WTC11 (cell line): ENCODE results near the gene BTBD17.

Experiments
- CTCF ChIP-seq: fragments of 200-600 bp; IDR thresholded peaks from 2 replicates; pipeline ENCODE4 v1.8.0; 2022; ENCODE audit warnings: antibody characterized with exemption
- MAX ChIP-seq: sonication (generic); formaldehyde crosslinking; IDR thresholded peaks from 2 replicates; pipeline ENCODE4 v1.8.0; 2022; ENCODE audit warnings: mild to moderate bottlenecking, missing genetic modification reagents
- NR3C1 ChIP-seq: sonication (generic); formaldehyde crosslinking; conservative IDR thresholded peaks from 2 replicates; pipeline ENCODE4 v1.8.1; 2023; ENCODE audit warnings: low read depth, mild to moderate bottlenecking, missing genetic modification reagents
- STAT6 ChIP-seq: sonication (generic); formaldehyde crosslinking; conservative IDR thresholded peaks from 2 replicates; pipeline ENCODE4 v1.8.1; 2023; ENCODE audit warnings: mild to moderate bottlenecking, low read depth, missing genetic modification reagents, moderate library complexity
- ZNF138 ChIP-seq: sonication (generic); formaldehyde crosslinking; conservative IDR thresholded peaks from 2 replicates; pipeline ENCODE4 v1.8.1; 2022; ENCODE audit warnings: mild to moderate bottlenecking, moderate library complexity, missing genetic modification reagents
- ZNF281 ChIP-seq: sonication (generic); formaldehyde crosslinking; IDR thresholded peaks from 2 replicates; pipeline ENCODE4 v1.8.0; 2023; ENCODE audit warnings: mild to moderate bottlenecking, missing genetic modification reagents

- TF ChIP-seq CTCF (no peak), ZNF138 (CRISPR knock-in tag) (no peak), NR3C1 (CRISPR knock-in tag) (no peak), STAT6 (CRISPR knock-in tag) (no peak), ZNF281 (CRISPR knock-in tag) (no peak), MAX (CRISPR knock-in tag) (no peak)
Measured at GRCh38 chr17:74314877-74315276, 46.8 kb downstream of the BTBD17 start.
